Right cardiac atrium (tissue), 5 donors: Measurements from ENCODE around the gene NTN5. TPM values are rescaled to one million over a fixed set of nuclear protein-coding genes. Genes with fewer than 3 reads are reported as not detected.
"Not testable (repeated sequence)": the region's sequence is repeated elsewhere in the genome, so short reads cannot be mapped to it uniquely, and the experiment has no call there.

Experiments
- ATAC-seq, 2 donors: fragments of 200-7000 bp; cut with Tn5 transposase; one replicate each; pipeline versions ENCODE4 v1.8.0 to v1.9.1; 2020; ENCODE audit warnings: moderate library complexity in 2 of 2, mild to moderate bottlenecking in 1 of 2
- DNase-seq, 3 donors: peaks; one replicate each; pipeline ENCODE4 v3.0.0-alpha.2; 2020
- H3K27ac ChIP-seq: one replicate; pipeline ENCODE4 v1.5.1; 2013; ENCODE audit warnings: mild to moderate bottlenecking, low read length, control low read depth, moderate library complexity
- H3K27me3 ChIP-seq: one replicate; pipeline ENCODE4 v1.6.1; 2013; ENCODE audit not compliant: control insufficient read depth, insufficient read depth
- H3K4me1 ChIP-seq: one replicate; pipeline ENCODE4 v1.6.1; 2013; ENCODE audit warnings: low read length; ENCODE audit not compliant: control insufficient read depth, insufficient read depth
- H3K4me3 ChIP-seq: one replicate; pipeline ENCODE4 v1.5.1; 2013; ENCODE audit warnings: low read length, control low read depth
- H3K9me3 ChIP-seq: one replicate; pipeline ENCODE4 v1.6.1; 2013; ENCODE audit warnings: low read length; ENCODE audit not compliant: control insufficient read depth
- WGBS: extraction: QIAGEN DNeasy Blood & Tissue Kit; methylation state at CpG from one replicate; pipeline ENCODE4 v1.1.7; 2013; 5-methylcytosine and 5-hydroxymethylcytosine counted together
- intact Hi-C, 4 donors: fragments of 100-400 bp; cut with DNase I; formaldehyde crosslinking; loops; one replicate each; pipeline versions ENCODE4 v1.11.0 to v1.14.0; 2022 to 2023
- polyA plus RNA-seq: library from polyadenylated mRNA; stranded (reverse); fragments of 200-250 nt; gene quantifications from one replicate; pipeline ENCODE4 v1.2.3, GENCODE V29; 2013
- total RNA-seq, 4 donors: library from RNA; stranded (reverse); fragmentation: NEBNext Ultra II Directional; extraction: Animal tissue kit (Norgen Biotek cat#: 25700); gene quantifications; one replicate each; pipeline ENCODE4 v1.2.1, GENCODE V29; 2021
- donor health status: healthy with polysubstance abuse.
- donor health status: DM: no; HTN: yes; CAD: no.
- donor health status: DM: no; HTN: no; CAD: no.
- donor health status: DM: no; HTN: yes; CAD: no; lungs with severe emphysema.
- donor health status: DM: yes; HTN: yes; CAD: no.

The NTN5 gene
- total and polyA plus RNA-seq, 5 donors: 0.14 to 0.94 (median 0.43) TPM

- no peaks in the 10 kb centered on the region for H3K27me3 ChIP-seq
- ATAC-seq (no peak), DNase-seq (no peak)
- H3K4me1 ChIP-seq: no peaks in the 10 kb centered on the region
- intact Hi-C loops: no loop called here
- no peak overlapping the region for H3K27ac ChIP-seq
- H3K4me3 ChIP-seq: no peak overlapping the region
- WGBS: 85% methylated on average over 3 of the region's 3 CpGs
- no peaks in the 10 kb centered on the region for H3K9me3 ChIP-seq
These were observed 4.5 kb downstream of the NTN5 start for GRCh38 chr19:48668332-48668731.

GRCh38 chr19:48665786-48666185, 7.0 kb downstream of the NTN5 start:
- H3K9me3 ChIP-seq: no peaks in the 10 kb centered on the region
- no peak overlapping the region for H3K27ac ChIP-seq
- ATAC-seq (no peak), DNase-seq (no peak)
- H3K27me3 ChIP-seq: no peaks in the 10 kb centered on the region
- no peak overlapping the region for H3K4me3 ChIP-seq
- 91% methylated on average over 6 of the region's 6 CpGs for WGBS
- H3K4me1 ChIP-seq: no peaks in the 10 kb centered on the region
- intact Hi-C loops: no loop called here

GRCh38 chr19:48664476-48664875, 8.3 kb downstream of the NTN5 start:
- no peak overlapping the region for H3K4me3 ChIP-seq
- intact Hi-C loops: no loop called here

GRCh38 chr19:48663667-48664066, 9.2 kb downstream of the NTN5 start:
- intact Hi-C loops: no loop called here

More at GRCh38 chr19:48664476-48664875, 8.3 kb downstream of the NTN5 start:
- ATAC-seq (no peak), DNase-seq (no peak)
- H3K27me3 ChIP-seq: no peaks in the 10 kb centered on the region
- WGBS: 86% methylated on average over 14 of the region's 14 CpGs
- no peaks in the 10 kb centered on the region for H3K9me3 ChIP-seq
- peaks cover 2% of the 10 kb centered on the region for H3K4me1 ChIP-seq
- no peak overlapping the region for H3K27ac ChIP-seq

GRCh38 chr19:48661711-48662090, 11.1 kb downstream of the NTN5 start:
- Histone ChIP-seq H3K4me1 (peaks cover 2% of the 10 kb centered on the region), H3K27ac (no peak overlapping the region), H3K27me3 (no peaks in the 10 kb centered on the region), H3K9me3 (no peaks in the 10 kb centered on the region), H3K4me3 (no peak overlapping the region)
- intact Hi-C loops: no loop called here
- DNase-seq: peak in 2 of 3 donors; percentile 50 to 61
- WGBS: 89% methylated on average over 50 of the region's 50 CpGs
- ATAC-seq: peak in 1 of 2 donors; percentile 2

More at GRCh38 chr19:48663667-48664066, 9.2 kb downstream of the NTN5 start:
- DNase-seq (no peak), ATAC-seq (no peak)
- H3K27ac ChIP-seq: no peak overlapping the region
- no peak overlapping the region for H3K4me3 ChIP-seq
- peaks cover 2% of the 10 kb centered on the region for H3K4me1 ChIP-seq
- no peaks in the 10 kb centered on the region for H3K27me3 ChIP-seq
- WGBS: 96% methylated on average over 4 of the region's 4 CpGs
- no peaks in the 10 kb centered on the region for H3K9me3 ChIP-seq

GRCh38 chr19:48660852-48661710, 11.7 kb downstream of the NTN5 start:
- DNase-seq: peak; percentile 92 to 95 (median 95)
- intact Hi-C loops: no loop called here
- no peak overlapping the region for H3K27ac ChIP-seq
- 56% methylated on average over 35 of the region's 35 CpGs for WGBS
- H3K4me3 ChIP-seq: no peak overlapping the region
- ATAC-seq: peak; percentile 92 to 97
- no peaks in the 10 kb centered on the region for H3K27me3 ChIP-seq
- H3K4me1 ChIP-seq: peaks cover 2% of the 10 kb centered on the region
- no peaks in the 10 kb centered on the region for H3K9me3 ChIP-seq

GRCh38 chr19:48659768-48660167, 13.0 kb downstream of the NTN5 start:
- Histone ChIP-seq H3K4me3 (no peak overlapping the region), H3K4me1 (peaks cover 2% of the 10 kb centered on the region), H3K27ac (no peak overlapping the region), H3K9me3 (no peaks in the 10 kb centered on the region), H3K27me3 (no peaks in the 10 kb centered on the region)
- 83% methylated on average over 5 of the region's 5 CpGs for WGBS
- intact Hi-C loops: no loop called here
- DNase-seq (peak in 1 of 3 donors; percentile 11), ATAC-seq (no peak)

- H3K9me3 ChIP-seq: no peaks in the 10 kb centered on the region
- peaks cover 2% of the 10 kb centered on the region for H3K4me1 ChIP-seq
- 93% methylated on average over 6 of the region's 6 CpGs for WGBS
- ATAC-seq (no peak), DNase-seq (peak in 1 of 3 donors; percentile 6)
- H3K4me3 ChIP-seq: no peak overlapping the region
- no peak overlapping the region for H3K27ac ChIP-seq
- intact Hi-C loops: no loop called here
- H3K27me3 ChIP-seq: no peaks in the 10 kb centered on the region
These were observed 14.3 kb downstream of the NTN5 start for GRCh38 chr19:48658483-48658882.

- H3K4me1 ChIP-seq, H3K4me3 ChIP-seq, H3K27ac ChIP-seq, DNase-seq, intact Hi-C loops, ATAC-seq, H3K27me3 ChIP-seq, H3K9me3 ChIP-seq: not testable (repeated sequence)
- 96% methylated on average over 5 of the region's 5 CpGs for WGBS
These were observed 15.0 kb downstream of the NTN5 start for GRCh38 chr19:48657828-48658227.

GRCh38 chr19:48656840-48657474, 15.9 kb downstream of the NTN5 start:
- no peaks in the 10 kb centered on the region for H3K27me3 ChIP-seq
- H3K9me3 ChIP-seq: no peaks in the 10 kb centered on the region
- WGBS: 47% methylated on average over 16 of the region's 16 CpGs
- ATAC-seq (no peak), DNase-seq (no peak)
- H3K4me1 ChIP-seq: peaks cover 2% of the 10 kb centered on the region
- H3K27ac ChIP-seq: no peak overlapping the region
- H3K4me3 ChIP-seq: no peak overlapping the region
- intact Hi-C loops: no loop called here

GRCh38 chr19:48654299-48655059, 18.3 kb downstream of the NTN5 start:
- WGBS: 41% methylated on average over 11 of the region's 11 CpGs
- no peak overlapping the region for H3K4me3 ChIP-seq
- no peaks in the 10 kb centered on the region for H3K27me3 ChIP-seq
- no peaks in the 10 kb centered on the region for H3K9me3 ChIP-seq
- H3K27ac ChIP-seq: no peak overlapping the region
- DNase-seq: no peak
- intact Hi-C loops: no loop called here
- no peak for ATAC-seq
- no peaks in the 10 kb centered on the region for H3K4me1 ChIP-seq
